ENCODE data around the gene ART4.

ART4 gene

DNA sequence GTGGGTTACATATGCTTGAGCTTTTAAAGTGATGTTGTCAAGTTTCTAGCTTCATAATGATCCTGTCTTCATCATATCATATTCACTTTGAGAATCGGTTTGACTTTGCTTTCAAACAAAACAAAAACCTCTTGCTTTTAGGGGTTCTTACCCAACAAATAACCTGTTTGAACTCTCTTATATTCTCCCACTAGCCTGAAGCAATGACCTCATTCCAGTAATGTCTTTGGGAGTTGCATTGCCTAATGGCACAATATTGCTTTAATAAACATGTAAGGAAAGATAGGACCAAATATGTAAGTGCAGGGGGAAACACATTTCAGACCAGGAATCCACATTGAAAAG, 67.7 kb downstream of the ART4 start:
- Histone ChIP-seq H3K4me1 (ENCODE audit: control insufficient read depth, insufficient read depth, low read length) (peaks cover 10% of the 10 kb centered on the region; the same call in 1 of the 2 replicates), H3K9me3 (ENCODE audit: control insufficient read depth, insufficient read depth, low read depth, low read length) (no peaks in the 10 kb centered on the region), H3K27ac (ENCODE audit: extremely low read depth, low read depth, low read length) (no peak overlapping the region), H3K4me3 (ENCODE audit: low read depth, low read length) (no peak overlapping the region), H3K36me3 (ENCODE audit: control insufficient read depth in 2 of 2, insufficient read depth in 1 of 2, low read length in 2 of 2) (no peaks in the 10 kb centered on the region)
- ChIA-PET CTCF (interaction anchor here (0.7 to 1.1 kb wide), 2 partner anchors 9 to 11 kb away, joined by 3 read pairs; no protein-coding TSS in a partner anchor), POLR2A (interaction anchor here (1.0 to 2.6 kb wide), 2 partner anchors 20 to 27 kb away, joined by 3 to 18 read pairs; partner anchors contain the start of genes C12orf60 and WBP11)
- TF ChIP-seq, protein P1, sequence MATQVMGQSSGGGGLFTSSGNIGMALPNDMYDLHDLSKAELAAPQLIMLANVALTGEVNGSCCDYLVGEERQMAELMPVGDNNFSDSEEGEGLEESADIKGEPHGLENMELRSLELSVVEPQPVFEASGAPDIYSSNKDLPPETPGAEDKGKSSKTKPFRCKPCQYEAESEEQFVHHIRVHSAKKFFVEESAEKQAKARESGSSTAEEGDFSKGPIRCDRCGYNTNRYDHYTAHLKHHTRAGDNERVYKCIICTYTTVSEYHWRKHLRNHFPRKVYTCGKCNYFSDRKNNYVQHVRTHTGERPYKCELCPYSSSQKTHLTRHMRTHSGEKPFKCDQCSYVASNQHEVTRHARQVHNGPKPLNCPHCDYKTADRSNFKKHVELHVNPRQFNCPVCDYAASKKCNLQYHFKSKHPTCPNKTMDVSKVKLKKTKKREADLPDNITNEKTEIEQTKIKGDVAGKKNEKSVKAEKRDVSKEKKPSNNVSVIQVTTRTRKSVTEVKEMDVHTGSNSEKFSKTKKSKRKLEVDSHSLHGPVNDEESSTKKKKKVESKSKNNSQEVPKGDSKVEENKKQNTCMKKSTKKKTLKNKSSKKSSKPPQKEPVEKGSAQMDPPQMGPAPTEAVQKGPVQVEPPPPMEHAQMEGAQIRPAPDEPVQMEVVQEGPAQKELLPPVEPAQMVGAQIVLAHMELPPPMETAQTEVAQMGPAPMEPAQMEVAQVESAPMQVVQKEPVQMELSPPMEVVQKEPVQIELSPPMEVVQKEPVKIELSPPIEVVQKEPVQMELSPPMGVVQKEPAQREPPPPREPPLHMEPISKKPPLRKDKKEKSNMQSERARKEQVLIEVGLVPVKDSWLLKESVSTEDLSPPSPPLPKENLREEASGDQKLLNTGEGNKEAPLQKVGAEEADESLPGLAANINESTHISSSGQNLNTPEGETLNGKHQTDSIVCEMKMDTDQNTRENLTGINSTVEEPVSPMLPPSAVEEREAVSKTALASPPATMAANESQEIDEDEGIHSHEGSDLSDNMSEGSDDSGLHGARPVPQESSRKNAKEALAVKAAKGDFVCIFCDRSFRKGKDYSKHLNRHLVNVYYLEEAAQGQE (tag by site-specific recombination; IDR thresholded peaks at IDR 0.05), result no peak
- TF ChIP-seq SCRT2 (tag by site-specific recombination; IDR thresholded peaks at IDR 0.05), result peak; percentile 81
- TF ChIP-seq, protein P2, sequence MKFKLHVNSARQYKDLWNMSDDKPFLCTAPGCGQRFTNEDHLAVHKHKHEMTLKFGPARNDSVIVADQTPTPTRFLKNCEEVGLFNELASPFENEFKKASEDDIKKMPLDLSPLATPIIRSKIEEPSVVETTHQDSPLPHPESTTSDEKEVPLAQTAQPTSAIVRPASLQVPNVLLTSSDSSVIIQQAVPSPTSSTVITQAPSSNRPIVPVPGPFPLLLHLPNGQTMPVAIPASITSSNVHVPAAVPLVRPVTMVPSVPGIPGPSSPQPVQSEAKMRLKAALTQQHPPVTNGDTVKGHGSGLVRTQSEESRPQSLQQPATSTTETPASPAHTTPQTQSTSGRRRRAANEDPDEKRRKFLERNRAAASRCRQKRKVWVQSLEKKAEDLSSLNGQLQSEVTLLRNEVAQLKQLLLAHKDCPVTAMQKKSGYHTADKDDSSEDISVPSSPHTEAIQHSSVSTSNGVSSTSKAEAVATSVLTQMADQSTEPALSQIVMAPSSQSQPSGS (tag by site-specific recombination; IDR thresholded peaks at IDR 0.05; ENCODE audit: low read depth), result peak; percentile 50
- no peak for TF ChIP-seq ZNF114 (tag by site-specific recombination; IDR thresholded peaks at IDR 0.05)
